Endothelial cell of umbilical vein (primary cell): Measurements from ENCODE around the gene FAM98A. TPM values are rescaled to one million over a fixed set of nuclear protein-coding genes. Genes with fewer than 3 reads are reported as not detected.

Source experiments
- BruUV-seq: library from RNA; stranded (reverse); fragments of 400-500 nt; replicated peaks from 2 replicates; lab custom pipeline; 2021; lab: Mats Ljungman, UMichigan
- CTCF ChIA-PET: fragments of 300-600, 350-600 bp; sonication (Branson Sonifier 250); formaldehyde crosslinking; loops from one replicate; lab custom pipeline; 2021; ENCODE audit warnings: antibody characterized with exemption, inconsistent platforms; lab: Charles Lee
- POLR2A ChIA-PET: fragments of 300-600, 350-600 bp; sonication (Branson Sonifier 250); formaldehyde crosslinking; loops from one replicate; lab custom pipeline; 2021; ENCODE audit warnings: antibody characterized with exemption, inconsistent platforms; lab: Charles Lee
- DNase-seq: peaks from one replicate; pipeline ENCODE4 v3.0.0-alpha.2; 2011; ENCODE audit warnings: low read depth, low spot score
- FAIRE-seq: peaks from 2 replicates; lab custom pipeline; 2011; peaks lifted over from hg19 to GRCh38; lab: Jason Lieb, UNC
- H2AFZ ChIP-seq: 2 replicates; pipeline ENCODE4 v1.6.0; 2012; ENCODE audit warnings: low read depth, low read length, control low read depth, inconsistent platforms
- H3K27ac ChIP-seq: 2 replicates; pipeline ENCODE4 v1.5.1; 2011; ENCODE audit warnings: low read depth, mild to moderate bottlenecking, control low read depth, low read length, moderate library complexity; ENCODE audit not compliant: insufficient read depth
- H3K27me3 ChIP-seq, 2 experiments: 2 replicates each; pipeline versions ENCODE4 v1.6.0 to v1.6.1; 2011; ENCODE audit warnings: low read length in 2 of 2, mixed read lengths in 1 of 2; ENCODE audit not compliant: control insufficient read depth in 2 of 2, insufficient read depth in 2 of 2
- H3K36me3 ChIP-seq, 2 experiments: 2 replicates in 1 of 2; 3 replicates in 1 of 2; pipeline ENCODE4 v1.5.1; 2011; ENCODE audit warnings: low read length in 2 of 2, mild to moderate bottlenecking in 1 of 2, moderate library complexity in 1 of 2; ENCODE audit not compliant: control insufficient read depth in 2 of 2, insufficient read depth in 2 of 2; ENCODE audit errors: extremely low read depth in 1 of 2
- H3K4me1 ChIP-seq: 3 replicates; pipeline ENCODE4 v1.5.1; 2011; ENCODE audit warnings: mild to moderate bottlenecking, low read length; ENCODE audit not compliant: control insufficient read depth, insufficient read depth; ENCODE audit errors: extremely low read depth
- H3K4me2 ChIP-seq: 2 replicates; pipeline ENCODE4 v1.6.1; 2011; ENCODE audit warnings: low read length, control low read depth, mixed read lengths; ENCODE audit not compliant: insufficient read depth
- H3K4me3 ChIP-seq, 3 experiments: fragments of 200-600 bp in 1 of 3; sonication (generic), shearing (Covaris generic) in 1 of 3; replicated peaks in 1 of 3; 2 replicates each; pipeline ENCODE4 v1.5.1; 2011 to 2016; ENCODE audit warnings: control low read depth in 3 of 3, low read length in 3 of 3, mild to moderate bottlenecking in 2 of 3, inconsistent platforms in 1 of 3, low read depth in 1 of 3, moderate library complexity in 1 of 3; ENCODE audit not compliant: insufficient read depth in 1 of 3
- H3K79me2 ChIP-seq: 2 replicates; pipeline ENCODE4 v1.6.0; 2012; ENCODE audit warnings: low read length, inconsistent platforms; ENCODE audit not compliant: control insufficient read depth, insufficient read depth
- H3K9ac ChIP-seq: replicated peaks from 2 replicates; pipeline ENCODE3; 2011; ENCODE audit warnings: low read length, control low read depth; ENCODE audit not compliant: insufficient read depth; ENCODE audit errors: extremely low read depth
- H3K9me1 ChIP-seq: replicated peaks from 3 replicates; pipeline ENCODE4 v1.6.0; 2011; ENCODE audit warnings: mild to moderate bottlenecking, low read length; ENCODE audit not compliant: control insufficient read depth, insufficient read depth; ENCODE audit errors: extremely low read depth
- H3K9me3 ChIP-seq: replicated peaks from 2 replicates; pipeline ENCODE4 v1.5.1; 2012; ENCODE audit warnings: low read length, inconsistent platforms; ENCODE audit not compliant: control insufficient read depth, insufficient read depth
- H4K20me1 ChIP-seq: replicated peaks from 2 replicates; pipeline ENCODE3; 2011; ENCODE audit warnings: mild to moderate bottlenecking, low read length; ENCODE audit not compliant: control insufficient read depth, insufficient read depth; ENCODE audit errors: extremely low read depth
- EZH2 ChIP-seq: IDR thresholded peaks from 2 replicates; pipeline ENCODE4 v1.6.1; 2012; ENCODE audit warnings: borderline replicate concordance, low read depth, mild to moderate bottlenecking, moderate library complexity, low read length, inconsistent platforms; ENCODE audit not compliant: severe bottlenecking
- FOS ChIP-seq: IDR thresholded peaks from 2 replicates; pipeline ENCODE4 v1.6.1; 2011; ENCODE audit warnings: mild to moderate bottlenecking, low read length, moderate library complexity, borderline replicate concordance; ENCODE audit not compliant: insufficient read depth
- JUN ChIP-seq: IDR thresholded peaks from 2 replicates; pipeline ENCODE4 v1.6.1; 2011; ENCODE audit warnings: borderline replicate concordance, low read depth; ENCODE audit not compliant: insufficient read length, insufficient read depth
- MYC ChIP-seq: IDR thresholded peaks from one replicate; pipeline ENCODE4 v1.6.1; 2011; ENCODE audit warnings: mild to moderate bottlenecking, low read depth, low read length
- POLR2A ChIP-seq: IDR thresholded peaks from 2 replicates; pipeline ENCODE4 v1.6.1; 2012; ENCODE audit warnings: low read depth, mild to moderate bottlenecking, control low read depth, low read length
- POLR2AphosphoS5 ChIP-seq: IDR thresholded peaks from 2 replicates; pipeline ENCODE4 v1.6.1; 2012; ENCODE audit warnings: low read depth, mild to moderate bottlenecking, control low read depth, low read length, moderate library complexity; ENCODE audit not compliant: insufficient read depth
- dilution Hi-C: fragments of 300-500 bp; cut with MboI; formaldehyde crosslinking; loops from one replicate; pipeline ENCODE4 v1.15.0; 2019; ENCODE audit warnings: low sequenced_read_pairs; ENCODE audit not compliant: extremely low pct_ligation_motif_present
- intact Hi-C: fragments of 100-400 bp; cut with micrococcal nuclease; formaldehyde crosslinking; loops from one replicate; pipeline ENCODE4 v1.10.0; 2022
- polyA plus RNA-seq, 4 experiments: library from polyadenylated mRNA; depleted of rRNA in 3 of 4; stranded (reverse) in 3 of 4; unstranded in 1 of 4; fragments of >200 nt; gene quantifications; 2 replicates each; pipeline versions ENCODE4 v1.2.1 to v1.2.3, GENCODE V29; 2011 to 2012; ENCODE audit warnings: missing spikeins in 1 of 4
- total RNA-seq: library from RNA; stranded (reverse); gene quantifications from 2 replicates; pipeline ENCODE4 v1.2.3, GENCODE V29; 2021
- TF ChIP-seq, protein P1 (sequence below), 2 donors: IDR thresholded peaks; 1 replicate in 1 of 2; 2 replicates in 1 of 2; pipeline ENCODE4 v1.5.1; 2011; ENCODE audit warnings: low read length in 2 of 2, mild to moderate bottlenecking in 2 of 2, moderate library complexity in 2 of 2, control low read depth in 1 of 2, inconsistent platforms in 1 of 2, low read depth in 1 of 2; ENCODE audit not compliant: insufficient read depth in 1 of 2; ENCODE audit errors: extremely low read depth in 1 of 2
- TF ChIP-seq, protein P2 (sequence below): IDR thresholded peaks from 2 replicates; pipeline ENCODE4 v1.6.1; 2011; ENCODE audit not compliant: insufficient read depth, insufficient read length

Gene FAM98A
- total and polyA plus RNA-seq, 2 donors (not counting 3 experiments of a cell fraction or from before 2014, with no cell fraction given), result 52.8 to 97.1 TPM

DNA sequence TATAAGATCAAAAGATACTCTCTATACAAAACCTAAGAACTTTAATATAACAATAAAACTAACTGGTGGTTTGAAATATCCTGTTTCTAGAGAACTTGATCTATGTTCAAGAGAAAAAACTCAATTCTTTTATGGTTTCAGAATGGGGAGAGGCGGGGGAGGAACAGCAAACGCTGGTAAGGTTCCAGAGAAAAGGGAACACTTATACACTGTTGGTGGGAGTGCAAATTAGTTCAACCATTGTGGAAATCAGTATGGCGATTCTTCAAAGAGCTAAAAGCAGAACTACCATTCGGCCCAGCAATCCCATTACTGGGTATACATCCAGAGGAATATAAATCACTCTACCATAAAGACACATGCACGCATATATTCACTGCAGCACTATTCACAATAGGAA lies 17.2 kb downstream of the FAM98A start:
- H2AFZ ChIP-seq, result no peak overlapping the region
- H3K36me3 ChIP-seq, result peaks cover 8 to 17% of the 10 kb centered on the region in 2 experiments
- H3K27ac ChIP-seq, result no peak overlapping the region
- no TSS peak for BruUV-seq
- no peak overlapping the region for H3K4me2 ChIP-seq
- no peak for TF ChIP-seq POLR2AphosphoS5
- no peak for TF ChIP-seq MYC
- no peak for TF ChIP-seq EZH2
- TF ChIP-seq FOS, result no peak
- no peak for TF ChIP-seq POLR2A
- TF ChIP-seq, protein P1, sequence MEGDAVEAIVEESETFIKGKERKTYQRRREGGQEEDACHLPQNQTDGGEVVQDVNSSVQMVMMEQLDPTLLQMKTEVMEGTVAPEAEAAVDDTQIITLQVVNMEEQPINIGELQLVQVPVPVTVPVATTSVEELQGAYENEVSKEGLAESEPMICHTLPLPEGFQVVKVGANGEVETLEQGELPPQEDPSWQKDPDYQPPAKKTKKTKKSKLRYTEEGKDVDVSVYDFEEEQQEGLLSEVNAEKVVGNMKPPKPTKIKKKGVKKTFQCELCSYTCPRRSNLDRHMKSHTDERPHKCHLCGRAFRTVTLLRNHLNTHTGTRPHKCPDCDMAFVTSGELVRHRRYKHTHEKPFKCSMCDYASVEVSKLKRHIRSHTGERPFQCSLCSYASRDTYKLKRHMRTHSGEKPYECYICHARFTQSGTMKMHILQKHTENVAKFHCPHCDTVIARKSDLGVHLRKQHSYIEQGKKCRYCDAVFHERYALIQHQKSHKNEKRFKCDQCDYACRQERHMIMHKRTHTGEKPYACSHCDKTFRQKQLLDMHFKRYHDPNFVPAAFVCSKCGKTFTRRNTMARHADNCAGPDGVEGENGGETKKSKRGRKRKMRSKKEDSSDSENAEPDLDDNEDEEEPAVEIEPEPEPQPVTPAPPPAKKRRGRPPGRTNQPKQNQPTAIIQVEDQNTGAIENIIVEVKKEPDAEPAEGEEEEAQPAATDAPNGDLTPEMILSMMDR (IDR thresholded peaks at IDR 0.05; ENCODE audit: extremely low read depth in 1 of 2, insufficient read depth in 1 of 2, low read depth in 1 of 2, low read length in 2 of 2), result no peak
- no peak for TF ChIP-seq JUN
- TF ChIP-seq, protein P2, sequence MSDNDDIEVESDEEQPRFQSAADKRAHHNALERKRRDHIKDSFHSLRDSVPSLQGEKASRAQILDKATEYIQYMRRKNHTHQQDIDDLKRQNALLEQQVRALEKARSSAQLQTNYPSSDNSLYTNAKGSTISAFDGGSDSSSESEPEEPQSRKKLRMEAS, result no peak
- intact Hi-C loops, result loop anchor here (5.0 to 10.0 kb wide), 2 partner anchors 557 to 1030 kb away; no protein-coding TSS in a partner anchor
- H3K9me1 ChIP-seq, result no peaks in the 10 kb centered on the region
- no peaks in the 10 kb centered on the region for H3K9me3 ChIP-seq
- no peaks in the 10 kb centered on the region for H3K27me3 ChIP-seq
- FAIRE-seq (no peak), DNase-seq (no peak)
- H3K79me2 ChIP-seq, result no peaks in the 10 kb centered on the region
- H3K4me1 ChIP-seq, result peaks cover 3% of the 10 kb centered on the region
- no peak overlapping the region for H3K9ac ChIP-seq
- no peak overlapping the region for H3K4me3 ChIP-seq
- POLR2A ChIA-PET, result no interaction called here
- dilution Hi-C loops, result no loop called here
- no peaks in the 10 kb centered on the region for H4K20me1 ChIP-seq
- CTCF ChIA-PET, result interaction anchor here (1.6 to 3.6 kb wide), 5 partner anchors 106 to 809 kb away, joined by 3 to 93 read pairs (median 12); partner anchors contain the start of gene RASGRP3
